Stimulated activated CD4-positive, alpha-beta T cell treated with anti-CD3 and anti-CD28 coated beads, Interleukin-1b, Interleukin-23, amount 100 ng/mL, for 24 hours (primary cell): ENCODE data around the gene PLCZ1.
"Not testable (repeated sequence)": the region's sequence is repeated elsewhere in the genome, so short reads cannot be mapped to it uniquely, and the experiment has no call there.

ENCODE experiments used
- DNase-seq, 4 experiments: peaks; one replicate each; pipeline ENCODE4 v3.0.0-alpha.2; 2020; ENCODE audit warnings: low read depth in 4 of 4, low spot score in 1 of 4

PLCZ1 gene, protein sequence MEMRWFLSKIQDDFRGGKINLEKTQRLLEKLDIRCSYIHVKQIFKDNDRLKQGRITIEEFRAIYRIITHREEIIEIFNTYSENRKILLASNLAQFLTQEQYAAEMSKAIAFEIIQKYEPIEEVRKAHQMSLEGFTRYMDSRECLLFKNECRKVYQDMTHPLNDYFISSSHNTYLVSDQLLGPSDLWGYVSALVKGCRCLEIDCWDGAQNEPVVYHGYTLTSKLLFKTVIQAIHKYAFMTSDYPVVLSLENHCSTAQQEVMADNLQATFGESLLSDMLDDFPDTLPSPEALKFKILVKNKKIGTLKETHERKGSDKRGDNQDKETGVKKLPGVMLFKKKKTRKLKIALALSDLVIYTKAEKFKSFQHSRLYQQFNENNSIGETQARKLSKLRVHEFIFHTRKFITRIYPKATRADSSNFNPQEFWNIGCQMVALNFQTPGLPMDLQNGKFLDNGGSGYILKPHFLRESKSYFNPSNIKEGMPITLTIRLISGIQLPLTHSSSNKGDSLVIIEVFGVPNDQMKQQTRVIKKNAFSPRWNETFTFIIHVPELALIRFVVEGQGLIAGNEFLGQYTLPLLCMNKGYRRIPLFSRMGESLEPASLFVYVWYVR

DNA sequence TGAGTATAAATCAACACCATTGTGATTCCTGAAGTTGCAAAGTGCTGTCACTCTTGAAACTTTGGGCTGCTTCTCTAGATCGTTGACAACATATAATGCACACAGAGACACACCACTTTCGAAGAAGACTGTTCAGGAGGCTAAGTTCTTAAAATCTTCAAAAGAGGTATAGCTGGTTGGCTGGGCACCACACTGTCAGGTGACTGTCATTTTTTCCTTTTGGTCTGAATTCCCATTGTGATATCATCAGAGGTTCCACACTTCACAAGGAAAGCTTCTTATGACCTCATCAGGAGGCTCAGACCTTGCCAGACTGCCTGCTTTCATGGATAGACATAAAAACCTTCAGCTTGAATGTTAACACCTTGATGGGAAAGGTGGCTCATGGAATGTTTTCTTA lies at the start of gene PLCZ1, which contains the start of gene CAPZA3:
PLCZ1 (minus strand) TSS at position 194 of the 400 bp plus-strand sequence. CDS start 641 bp downstream, outside the sequence.
CAPZA3 (plus strand) TSS at position 301 of the 400 bp plus-strand sequence. CDS start 150 bp downstream, outside the sequence.
- DNase-seq, result no peak

DNA sequence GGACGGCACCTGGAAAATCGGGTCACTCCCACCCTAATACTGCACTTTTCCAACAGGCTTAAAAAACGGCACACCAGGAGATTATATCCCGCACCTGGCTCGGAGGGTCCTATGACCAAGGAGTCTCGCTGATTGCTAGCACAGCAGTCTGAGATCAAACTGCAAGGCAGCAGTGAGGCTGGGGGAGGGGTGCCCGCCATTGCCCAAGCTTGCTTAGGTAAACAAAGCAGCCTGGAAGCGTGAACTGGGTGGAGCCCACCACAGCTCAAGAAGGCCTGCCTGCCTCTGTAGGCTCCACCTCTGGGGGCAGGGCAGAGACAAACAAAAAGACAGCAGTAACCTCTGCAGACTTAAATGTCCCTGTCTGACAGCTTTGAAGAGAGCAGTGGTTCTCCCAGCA lies 47.7 kb upstream of the PLCZ1 start:
- not testable (repeated sequence) for DNase-seq

DNA sequence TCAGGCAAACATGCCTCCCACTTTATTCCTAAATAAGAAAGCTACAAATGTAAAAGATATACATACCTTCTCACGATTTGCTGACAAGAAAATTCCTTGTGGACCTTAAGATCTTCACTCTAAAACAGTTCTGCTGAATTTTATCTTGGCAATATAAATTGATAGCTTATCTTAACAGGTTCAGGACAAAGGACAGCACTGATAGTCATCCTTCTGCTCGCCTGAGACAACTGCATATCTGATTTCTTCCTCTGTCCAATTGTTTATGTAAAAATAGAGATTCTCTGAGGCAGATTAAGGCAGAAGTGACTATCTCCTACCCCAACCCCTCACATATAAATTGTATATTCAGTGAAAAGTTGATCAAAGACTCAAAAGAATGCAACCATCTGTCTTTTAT lies 45.0 kb upstream of the PLCZ1 start:
- DNase-seq, result no peak

DNA sequence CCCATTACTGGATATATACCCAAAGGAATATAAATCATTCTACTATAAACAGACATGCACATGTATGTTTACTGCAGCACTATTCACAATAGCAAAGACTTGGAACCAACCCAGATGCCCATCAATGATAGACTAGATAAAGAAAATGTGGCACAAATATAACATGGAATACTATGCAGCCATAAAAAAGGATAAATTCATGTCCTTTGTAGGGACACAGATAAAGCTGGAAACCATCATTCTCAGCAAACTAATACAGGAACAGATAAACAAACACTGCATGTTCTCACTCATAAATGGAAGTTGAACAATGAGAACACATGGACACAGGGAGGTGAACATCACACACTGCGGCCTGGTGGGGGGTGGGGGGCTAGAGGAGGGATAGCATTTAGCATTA lies 28.7 kb upstream of the PLCZ1 start:
- DNase-seq, result not testable (repeated sequence)

DNA sequence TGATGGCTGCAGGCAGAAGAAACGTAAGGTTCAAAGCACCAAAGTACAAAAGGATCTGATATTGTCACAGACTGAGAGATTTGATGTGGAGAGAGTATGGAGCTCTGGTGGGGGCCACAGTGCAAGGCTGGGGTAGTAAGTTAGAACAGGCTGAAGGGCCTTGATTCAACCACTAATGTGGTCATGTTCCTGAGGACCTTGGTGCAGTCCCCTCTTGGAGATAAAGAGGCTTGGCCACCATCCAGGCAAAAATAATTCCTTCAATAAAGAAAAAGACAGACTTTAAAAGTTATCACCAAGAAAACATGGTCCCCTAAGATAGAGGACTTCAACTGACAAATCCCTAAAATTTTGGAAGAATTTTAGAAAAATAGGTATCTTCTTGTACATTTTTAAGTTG lies 17.5 kb upstream of the PLCZ1 start:
- no peak for DNase-seq

DNA sequence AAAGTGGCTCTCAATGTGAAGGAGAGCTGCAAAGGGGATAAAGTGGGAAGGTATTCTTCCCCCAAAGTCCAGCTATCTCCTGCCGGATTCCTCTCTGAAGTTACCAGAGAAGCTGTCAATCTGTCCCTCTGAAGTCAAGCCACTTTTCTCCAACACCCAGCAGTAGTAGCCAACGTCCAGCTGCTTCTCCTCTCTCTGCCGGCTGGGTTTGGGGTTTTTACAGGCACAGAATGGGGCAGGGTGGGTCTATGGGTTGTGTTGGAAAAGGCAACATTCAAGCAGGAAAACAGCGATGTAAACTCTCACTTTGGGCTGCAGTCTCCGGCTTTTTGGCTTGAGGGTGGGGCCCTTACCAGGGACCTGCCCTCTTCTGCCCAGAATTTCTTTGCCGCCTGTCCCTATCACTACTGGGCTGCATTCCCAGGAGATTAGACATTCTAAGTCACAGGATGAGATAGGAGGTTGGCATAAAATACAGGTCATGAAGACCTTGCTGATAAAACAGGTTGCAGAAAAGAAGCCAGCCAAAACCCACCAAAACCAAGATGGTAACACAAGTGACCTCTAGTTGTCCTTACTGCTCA lies 16.4 kb upstream of the PLCZ1 start:
- DNase-seq, result no peak

DNA sequence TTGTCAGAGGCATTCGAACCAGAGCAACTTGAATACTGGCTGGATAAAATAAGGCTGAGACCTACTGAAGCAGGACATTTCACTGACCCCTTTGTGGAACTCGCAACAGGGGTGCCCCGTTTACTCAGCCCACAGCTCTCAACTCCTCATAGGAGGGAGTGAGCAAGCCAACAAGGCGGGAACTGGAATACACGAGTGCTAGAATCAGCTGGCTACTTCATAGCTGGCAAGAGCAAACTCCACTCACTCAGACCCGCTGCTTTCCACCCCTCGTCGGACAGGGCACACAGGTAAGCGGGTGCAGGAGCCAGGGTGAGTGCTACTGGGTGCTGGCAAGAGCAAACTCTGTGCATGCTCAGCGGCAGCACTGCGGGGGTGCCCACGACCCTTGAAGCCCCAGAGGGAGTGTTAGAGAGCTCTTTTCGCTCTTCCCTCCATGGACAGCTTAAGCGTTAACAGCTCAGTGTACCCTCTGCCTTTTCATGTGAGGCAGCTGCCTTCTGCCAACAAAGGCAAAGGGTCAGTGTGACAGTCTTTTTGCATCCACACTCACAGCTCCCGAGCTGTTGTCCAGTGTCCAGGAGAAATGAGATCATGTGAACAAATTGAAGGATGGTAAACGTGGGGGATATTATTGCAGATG lies 15.8 kb upstream of the PLCZ1 start:
- no peak for DNase-seq

DNA sequence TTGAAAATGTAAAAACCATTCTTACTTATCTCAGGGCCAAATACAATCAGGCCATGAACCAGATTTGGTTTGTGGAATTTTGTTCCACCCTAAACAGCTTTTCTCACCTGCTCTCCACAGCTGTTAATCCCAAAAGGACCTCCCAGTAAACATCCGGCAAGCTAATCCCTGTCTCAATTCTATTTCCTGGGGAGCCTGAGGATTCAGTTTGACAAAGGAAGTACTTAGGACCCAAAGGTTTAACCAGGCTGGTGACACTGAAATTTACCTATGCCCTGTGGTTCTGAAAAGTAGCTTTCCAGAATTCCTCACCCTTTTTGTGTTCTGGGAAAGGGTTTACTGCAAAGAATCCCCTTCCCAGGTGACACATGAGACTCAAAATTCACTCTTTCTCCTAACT lies 15.1 kb upstream of the PLCZ1 start:
- no peak for DNase-seq

DNA sequence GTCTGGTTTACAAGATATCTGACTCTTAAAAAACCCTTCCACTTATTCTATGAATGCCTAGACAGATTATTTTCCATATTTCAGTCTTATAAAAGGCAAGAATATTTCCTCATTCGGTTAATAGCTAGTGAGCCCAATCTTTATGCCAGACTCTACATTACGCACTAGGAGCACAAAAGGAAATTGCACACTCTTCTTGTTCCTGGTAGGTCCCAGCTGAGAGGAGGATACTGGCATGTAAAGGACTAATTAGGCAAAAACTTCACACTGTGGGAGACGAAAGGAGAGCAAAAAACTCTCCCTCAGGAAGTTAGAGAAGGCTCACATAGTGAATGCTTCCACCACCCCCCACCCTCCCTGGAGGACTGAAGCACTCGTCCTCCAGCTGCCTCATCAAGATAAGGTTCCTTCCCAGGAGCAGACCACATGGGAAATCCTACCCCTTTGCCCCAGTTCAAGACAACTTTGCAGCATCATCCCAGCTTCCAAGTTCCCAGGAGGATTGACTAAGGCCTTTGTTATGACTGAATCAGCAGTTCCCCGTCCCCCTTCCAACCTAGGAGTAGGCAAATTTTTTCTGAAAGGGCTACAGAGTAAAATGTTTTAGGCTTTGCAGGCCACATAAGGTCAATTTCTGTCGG lies 14.6 kb upstream of the PLCZ1 start:
- no peak for DNase-seq

DNA sequence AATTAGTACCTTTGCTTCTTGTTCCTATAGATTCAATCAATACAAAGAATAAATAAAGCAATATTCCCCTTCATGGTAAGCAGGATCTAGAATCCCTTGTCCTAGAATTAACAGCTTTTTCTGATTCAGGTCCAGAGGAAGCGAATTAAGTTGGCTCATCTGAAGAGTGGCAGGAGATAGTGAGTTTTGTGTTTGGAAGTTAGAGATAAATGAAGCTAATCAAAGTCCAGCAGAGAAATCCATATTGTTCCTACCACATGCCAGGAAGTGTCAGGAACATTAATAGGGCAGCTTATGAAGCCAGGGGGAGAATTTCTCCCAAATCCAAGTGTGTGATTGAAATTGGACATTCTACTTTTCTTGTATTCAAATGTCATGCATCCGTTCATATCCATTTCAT lies 14.1 kb upstream of the PLCZ1 start:
- DNase-seq, result no peak

DNA sequence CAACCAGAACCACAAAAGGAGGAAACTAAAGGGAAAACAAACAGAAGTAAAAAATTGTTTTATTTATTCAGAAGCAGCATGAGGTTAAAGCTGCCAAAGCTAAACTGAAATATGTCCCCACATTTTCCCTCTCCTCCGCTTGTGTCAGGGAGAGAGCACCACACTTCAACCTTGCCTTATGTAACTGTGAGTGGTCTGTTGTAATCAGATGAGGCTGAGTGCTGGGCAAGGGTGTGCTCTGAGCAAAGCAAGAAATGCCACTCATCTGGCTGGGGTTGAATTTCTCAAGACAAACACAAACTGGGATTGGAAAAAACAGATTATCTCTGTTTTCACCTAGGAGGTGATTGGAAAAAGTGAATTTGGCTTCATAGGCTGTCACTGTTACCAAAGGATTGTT lies 12.3 kb upstream of the PLCZ1 start:
- DNase-seq, result no peak

DNA sequence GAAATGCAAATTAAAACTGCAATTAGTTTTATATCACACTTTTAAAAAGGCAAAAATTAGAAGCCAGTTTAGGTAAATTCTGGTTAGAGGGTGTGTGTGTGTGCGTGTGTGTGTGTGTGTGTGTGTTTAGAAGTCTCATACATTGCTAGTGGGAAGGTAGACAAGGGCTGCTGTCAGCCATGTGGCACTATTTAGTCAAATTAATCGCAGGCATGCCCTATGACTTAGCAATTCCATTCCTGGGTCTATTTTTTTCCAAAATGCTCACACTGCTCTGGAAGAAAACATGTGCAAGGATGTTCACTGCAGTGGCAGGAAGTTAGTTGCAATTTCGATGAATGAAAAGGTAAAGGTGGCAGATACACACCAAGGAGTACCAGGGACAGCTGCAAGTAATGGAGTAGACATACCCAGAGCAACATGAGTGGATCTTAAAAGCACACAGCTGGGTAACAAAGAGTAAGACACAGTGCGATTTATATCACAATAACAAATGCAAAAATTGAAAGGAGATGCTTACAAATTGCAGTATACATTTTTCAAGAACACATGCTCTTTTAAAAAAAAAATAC lies 11.7 kb upstream of the PLCZ1 start:
- no peak for DNase-seq

DNA sequence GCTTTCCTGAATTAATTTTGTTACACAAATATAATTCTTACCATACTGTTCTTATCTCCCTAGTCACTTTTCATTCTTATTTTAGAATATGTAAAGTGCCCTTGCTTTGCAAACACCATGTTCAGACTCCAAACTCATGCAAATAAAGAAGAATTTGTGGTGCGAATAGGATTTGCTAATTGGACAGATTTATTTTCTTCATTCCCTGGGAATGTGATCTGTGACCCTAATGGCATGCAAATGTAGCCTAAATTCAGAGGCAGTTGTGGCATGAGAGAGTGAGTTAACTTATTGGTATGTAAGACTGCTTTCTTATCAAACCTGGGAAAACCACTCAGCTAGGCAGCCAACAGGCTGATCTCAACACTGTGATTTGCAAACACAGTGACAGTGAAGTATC lies 10.1 kb upstream of the PLCZ1 start:
- DNase-seq, result no peak

DNA sequence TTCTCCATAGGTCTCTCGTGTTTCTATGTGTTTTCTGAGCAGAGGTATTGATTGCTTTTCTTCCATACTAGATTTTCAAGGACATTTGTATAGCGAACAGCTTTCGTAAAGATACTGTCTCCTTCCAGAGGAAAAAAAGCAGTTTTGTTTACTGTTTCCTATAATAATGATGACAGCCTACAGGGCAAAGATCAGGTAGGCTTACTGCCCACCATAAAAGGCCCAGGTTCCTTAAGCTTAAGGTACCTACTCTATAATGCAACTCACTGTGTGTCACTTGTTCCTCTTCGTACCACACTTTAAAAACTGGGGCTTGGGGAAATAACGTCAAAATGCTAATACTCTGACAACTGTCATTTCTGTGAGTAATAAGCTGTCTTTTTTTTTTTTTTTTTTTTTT lies 6.7 kb downstream of the PLCZ1 start:
- no peak for DNase-seq

DNA sequence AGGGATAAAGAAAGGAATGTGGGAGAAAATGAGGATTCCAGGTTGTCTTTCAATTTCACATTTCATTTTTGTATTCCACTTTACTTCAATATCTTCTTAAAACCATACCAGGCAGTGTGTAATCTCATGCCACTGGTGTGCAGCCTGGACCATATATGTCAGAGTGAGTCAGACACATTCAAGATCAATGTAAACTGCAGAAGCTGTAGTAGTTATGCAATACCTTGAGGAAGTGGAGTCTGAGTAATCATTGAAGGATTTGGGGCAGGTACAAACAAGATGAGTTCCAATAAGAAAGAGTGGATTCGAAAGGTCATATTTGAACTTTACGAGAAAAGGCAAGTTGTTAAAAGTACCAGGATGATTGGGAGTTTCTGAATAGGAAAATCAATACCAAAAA lies 14.1 kb downstream of the PLCZ1 start:
- no peak for DNase-seq

DNA sequence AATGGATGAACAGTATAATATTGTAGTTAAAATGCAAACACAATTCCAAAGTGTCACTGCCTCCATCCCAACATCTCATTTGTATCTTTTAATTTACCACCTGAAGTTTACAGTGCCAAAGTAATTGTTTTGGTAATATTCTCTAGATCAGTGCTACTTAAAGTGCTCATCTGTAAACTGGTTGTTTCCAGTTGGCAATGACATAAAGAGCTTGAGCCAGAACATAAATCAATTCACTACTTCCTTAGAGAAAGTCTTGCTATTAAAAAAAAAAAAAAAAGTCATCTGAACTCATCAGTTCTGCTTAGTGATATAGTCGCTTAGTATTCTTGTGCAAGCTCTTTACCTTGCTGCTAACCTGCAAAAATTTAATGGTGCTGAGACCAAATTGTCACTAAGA lies 16.4 kb downstream of the PLCZ1 start:
- no peak for DNase-seq

DNA sequence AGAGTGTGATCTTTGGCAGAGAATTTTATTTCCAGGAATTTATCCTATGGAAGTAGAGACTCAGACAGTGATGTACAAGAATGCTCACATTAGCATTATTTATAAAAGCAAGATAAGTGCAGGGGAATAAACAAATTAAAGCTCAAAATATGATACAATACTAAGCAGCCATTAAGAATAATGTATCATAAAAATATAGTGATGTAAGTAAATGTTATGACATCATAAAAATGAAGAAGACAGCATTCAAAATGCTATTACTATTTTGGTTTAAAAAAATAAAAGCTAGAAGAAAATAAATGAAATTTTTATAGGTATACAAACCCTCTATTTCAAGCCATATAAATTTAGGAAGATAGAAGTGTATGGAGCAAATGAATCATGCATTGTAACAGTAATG lies 17.1 kb downstream of the PLCZ1 start:
- no peak for DNase-seq

DNA sequence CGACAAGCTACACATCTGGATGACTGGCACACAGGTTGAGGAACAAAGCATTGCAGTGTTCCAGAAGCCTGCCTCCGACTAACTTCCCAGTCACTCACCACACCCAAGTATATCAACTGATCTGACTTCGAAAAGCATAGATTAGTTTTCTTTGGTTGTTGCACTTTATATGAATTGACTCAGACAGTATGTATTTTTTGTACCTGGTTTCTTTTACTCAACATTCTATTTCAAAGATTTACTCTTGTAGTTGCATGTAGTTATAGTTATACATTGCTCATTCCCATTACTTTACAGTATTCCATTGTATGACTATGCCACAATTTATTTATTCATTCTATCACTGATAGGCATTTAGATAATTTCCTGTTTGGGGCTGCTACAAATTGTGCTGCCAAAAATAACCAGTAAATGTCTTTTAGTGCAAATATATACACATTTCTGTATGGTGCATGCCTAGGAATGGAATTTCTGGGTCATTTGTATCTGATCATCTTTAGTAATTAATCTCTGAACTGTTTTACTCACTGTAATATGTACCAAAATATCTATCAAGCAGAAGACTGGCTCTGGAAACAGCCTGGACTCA lies 17.8 kb downstream of the PLCZ1 start:
- DNase-seq, result no peak

DNA sequence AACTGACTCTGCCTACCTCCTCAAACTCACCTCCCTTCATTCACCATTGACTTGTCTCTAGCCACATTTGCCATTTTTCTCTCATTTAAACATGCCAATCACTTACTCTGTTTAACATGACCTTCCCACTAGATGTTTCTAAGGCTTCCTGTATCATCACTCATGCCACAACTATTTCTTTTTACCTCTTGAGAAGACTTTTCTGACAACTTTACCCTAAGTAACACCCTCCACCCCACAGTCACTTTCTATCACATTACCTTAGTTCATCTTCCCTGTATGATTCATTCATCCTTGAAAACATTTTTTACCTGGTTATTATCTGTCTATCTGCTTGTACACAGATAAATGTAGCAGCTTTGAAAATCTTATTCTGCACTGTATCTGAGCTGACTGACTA lies 19.4 kb downstream of the PLCZ1 start:
- DNase-seq, result no peak

DNA sequence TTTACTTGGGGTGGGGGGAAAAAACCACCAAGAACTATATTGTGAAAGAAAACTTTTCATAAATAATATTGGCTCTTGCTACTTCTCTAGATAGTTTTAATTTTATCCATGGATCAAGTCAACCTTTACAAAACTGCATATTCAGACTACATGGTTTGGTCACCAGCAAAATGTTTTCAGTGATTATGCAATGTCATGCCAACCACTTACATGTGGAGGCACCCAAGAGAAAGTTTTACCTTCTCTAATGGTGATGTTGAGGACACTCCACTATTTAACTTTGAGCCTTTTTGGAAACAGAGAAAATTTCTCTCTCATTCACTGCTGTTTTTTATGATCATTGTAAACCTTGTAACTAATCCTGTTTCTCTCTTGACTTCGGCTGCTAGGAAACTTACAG lies 21.6 kb downstream of the PLCZ1 start:
- DNase-seq, result no peak

DNA sequence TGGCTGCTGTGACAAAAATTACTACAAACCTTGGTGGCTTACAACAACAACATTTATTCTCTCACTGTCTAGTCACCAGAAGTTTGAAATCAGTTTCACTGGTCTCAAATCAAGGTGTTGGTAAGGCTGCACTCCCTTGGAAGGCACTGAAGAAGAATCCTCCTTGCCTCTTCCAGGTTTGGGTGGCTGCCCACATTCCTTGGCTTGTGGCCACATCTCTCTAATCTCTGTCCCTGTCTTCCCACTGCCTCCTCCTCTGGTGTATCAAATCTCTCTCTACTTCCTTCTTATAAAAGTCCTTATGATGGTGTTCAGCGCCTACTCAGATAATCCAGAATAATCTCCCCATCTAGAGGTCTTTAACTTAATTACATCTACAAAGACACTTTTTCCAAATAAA lies 31.0 kb downstream of the PLCZ1 start:
- no peak for DNase-seq
